GM19351 (cell line): ENCODE results near the gene MAPKAPK3.

Experiments used
- ATAC-seq: cut with Tn5 transposase; IDR thresholded peaks from one replicate; pipeline ENCODE4 v1.9.1; 2021; ENCODE audit warnings: mild to moderate bottlenecking, moderate library complexity; ENCODE audit not compliant: unreplicated experiment

Gene MAPKAPK3

GRCh38 chr3:50617096-50617791 lies at the start of gene MAPKAPK3:
MAPKAPK3 (plus strand) TSS chr3:50617151; CDS start chr3:50617566, 415 bp downstream.
- peak; percentile 8 for ATAC-seq

- ATAC-seq = peak; percentile 81
Measured at GRCh38 chr3:50567386-50568167, 49.4 kb upstream of the MAPKAPK3 start, which contains the start of gene C3orf18. C3orf18 (minus strand) TSS chr3:50567747; CDS start chr3:50565699, 2,048 bp downstream.

GRCh38 chr3:50568947-50569749 lies 47.8 kb upstream of the MAPKAPK3 start, which contains the start of gene HEMK1:
HEMK1 (plus strand) TSS chr3:50569522; CDS start chr3:50571105, 1,583 bp downstream.
- peak; percentile 59 for ATAC-seq

GRCh38 chr3:50570508-50571279 lies 46.3 kb upstream of the MAPKAPK3 start:
- no peak for ATAC-seq

GRCh38 chr3:50571486-50571885 lies 45.5 kb upstream of the MAPKAPK3 start:
- ATAC-seq = no peak

- ATAC-seq = peak; percentile 27
Measured at GRCh38 chr3:50572158-50572557, 44.8 kb upstream of the MAPKAPK3 start.

GRCh38 chr3:50572801-50573371 lies 44.1 kb upstream of the MAPKAPK3 start:
- no peak for ATAC-seq

GRCh38 chr3:50573566-50574443 lies 43.1 kb upstream of the MAPKAPK3 start:
- no peak for ATAC-seq

- ATAC-seq = no peak
Measured at GRCh38 chr3:50574444-50574831, 42.5 kb upstream of the MAPKAPK3 start.

GRCh38 chr3:50575372-50575771 lies 41.6 kb upstream of the MAPKAPK3 start:
- no peak for ATAC-seq

- ATAC-seq = no peak
Measured at GRCh38 chr3:50577348-50577747, 39.6 kb upstream of the MAPKAPK3 start.

GRCh38 chr3:50580683-50581458 lies 36.1 kb upstream of the MAPKAPK3 start:
- ATAC-seq = no peak

- ATAC-seq = no peak
Measured at GRCh38 chr3:50581459-50581842, 35.5 kb upstream of the MAPKAPK3 start.

GRCh38 chr3:50582083-50582482 lies 34.9 kb upstream of the MAPKAPK3 start:
- no peak for ATAC-seq

GRCh38 chr3:50583897-50584296 lies 33.1 kb upstream of the MAPKAPK3 start:
- ATAC-seq = no peak

- ATAC-seq = no peak
Measured at GRCh38 chr3:50584391-50584790, 32.6 kb upstream of the MAPKAPK3 start.

- ATAC-seq = no peak
Measured at GRCh38 chr3:50585919-50586762, 30.8 kb upstream of the MAPKAPK3 start.

GRCh38 chr3:50586763-50587070 lies 30.2 kb upstream of the MAPKAPK3 start:
- no peak for ATAC-seq
